Measurements from ENCODE around the gene WASL. TPM values are rescaled to one million over a fixed set of nuclear protein-coding genes. Genes with fewer than 3 reads are reported as not detected.

Gene WASL
- polyA plus RNA-seq, 3 donors, result 1.6 to 3.9 (median 2.1) TPM

GRCh38 chr7:123665157-123665556, 83.6 kb downstream of the WASL start:
- Histone ChIP-seq H3K79me2 (ENCODE audit: insufficient read depth, low read length) (no peaks in the 10 kb centered on the region), H3K36me3 (replicated peaks in 1 of 2; ENCODE audit: control insufficient read depth in 1 of 2, insufficient read depth in 2 of 2, low read length in 2 of 2) (no peaks in the 10 kb centered on the region), H2AFZ (ENCODE audit: insufficient read depth, low read depth, low read length, poor library complexity, severe bottlenecking) (no peak overlapping the region), H3K9me3 (replicated peaks in 1 of 2; ENCODE audit: control insufficient read depth in 1 of 2, insufficient read depth in 1 of 2, low read length in 2 of 2) (no peaks in the 10 kb centered on the region), H3K4me2 (replicated peaks; ENCODE audit: extremely low read depth, low read length, poor library complexity, severe bottlenecking) (no peak overlapping the region), H3K4me3 (replicated peaks in 1 of 3; ENCODE audit: low read depth in 2 of 3, low read length in 3 of 3) (no peak overlapping the region), H3K27ac (ENCODE audit: low read depth in 1 of 2, low read length in 2 of 2) (no peak overlapping the region), H4K20me1 (ENCODE audit: insufficient read depth, low read length) (no peaks in the 10 kb centered on the region), H3K27me3 (ENCODE audit: control insufficient read depth in 2 of 2, insufficient read depth in 2 of 2, low read length in 2 of 2) (peaks cover 0 to 3% of the 10 kb centered on the region in 2 donors), H3K4me1 (ENCODE audit: control insufficient read depth in 1 of 2, insufficient read depth in 2 of 2, low read length in 2 of 2) (no peaks in the 10 kb centered on the region), H3K9ac (ENCODE audit: insufficient read depth, low read length, poor library complexity, severe bottlenecking) (no peak overlapping the region)
- no peak overlapping the region for H3K27ac Mint-ChIP-seq
- no peak overlapping the region for H3K4me3 Mint-ChIP-seq
- H3K4me1 Mint-ChIP-seq, result peaks cover 2% of the 10 kb centered on the region
- peaks cover 0 to 4% (median 2%) of the 10 kb centered on the region in 3 donors for H3K27me3 Mint-ChIP-seq (ENCODE audit: low read depth in 3 of 3)
- no peak for DNase-seq
- H3K9me3 Mint-ChIP-seq, result peaks cover 0 to 2% (median 0%) of the 10 kb centered on the region in 7 donors
- H3K36me3 Mint-ChIP-seq, result no peaks in the 10 kb centered on the region
- intact Hi-C loops (cut with micrococcal nuclease), result no loop called here
- no CpG with 5 or more reads among the region's 2 CpGs for WGBS (ENCODE audit: insufficient coverage)
- no peak for TF ChIP-seq CTCF (IDR thresholded peaks at IDR 0.05)

GRCh38 chr7:123663200-123663599, 85.6 kb downstream of the WASL start:
- H3K9me3 Mint-ChIP-seq, result peaks cover 0 to 3% (median 0%) of the 10 kb centered on the region in 7 donors
- no peak for TF ChIP-seq CTCF (IDR thresholded peaks at IDR 0.05)
- intact Hi-C loops (cut with micrococcal nuclease), result no loop called here
- peaks cover 0 to 4% (median 4%) of the 10 kb centered on the region in 3 donors for H3K27me3 Mint-ChIP-seq (ENCODE audit: low read depth in 3 of 3)
- Histone ChIP-seq H3K4me1 (ENCODE audit: control insufficient read depth in 1 of 2, insufficient read depth in 2 of 2, low read length in 2 of 2) (no peaks in the 10 kb centered on the region), H4K20me1 (ENCODE audit: insufficient read depth, low read length) (no peaks in the 10 kb centered on the region), H3K9me3 (replicated peaks in 1 of 2; ENCODE audit: control insufficient read depth in 1 of 2, insufficient read depth in 1 of 2, low read length in 2 of 2) (no peaks in the 10 kb centered on the region), H3K27me3 (ENCODE audit: control insufficient read depth in 2 of 2, insufficient read depth in 2 of 2, low read length in 2 of 2) (peaks cover 0 to 3% of the 10 kb centered on the region in 2 donors), H2AFZ (ENCODE audit: insufficient read depth, low read depth, low read length, poor library complexity, severe bottlenecking) (no peak overlapping the region), H3K36me3 (replicated peaks in 1 of 2; ENCODE audit: control insufficient read depth in 1 of 2, insufficient read depth in 2 of 2, low read length in 2 of 2) (no peaks in the 10 kb centered on the region), H3K79me2 (ENCODE audit: insufficient read depth, low read length) (no peaks in the 10 kb centered on the region), H3K9ac (ENCODE audit: insufficient read depth, low read length, poor library complexity, severe bottlenecking) (no peak overlapping the region), H3K4me2 (replicated peaks; ENCODE audit: extremely low read depth, low read length, poor library complexity, severe bottlenecking) (no peak overlapping the region), H3K27ac (ENCODE audit: low read depth in 1 of 2, low read length in 2 of 2) (no peak overlapping the region), H3K4me3 (replicated peaks in 1 of 3; ENCODE audit: low read depth in 2 of 3, low read length in 3 of 3) (no peak overlapping the region)
- H3K36me3 Mint-ChIP-seq, result no peaks in the 10 kb centered on the region
- 100% methylated on average over 1 of the region's 6 CpGs for WGBS (ENCODE audit: insufficient coverage)
- no peak for DNase-seq
- H3K4me1 Mint-ChIP-seq, result peaks cover 2% of the 10 kb centered on the region
- H3K27ac Mint-ChIP-seq, result no peak overlapping the region
- H3K4me3 Mint-ChIP-seq, result no peak overlapping the region

All from CD14-positive monocyte (primary cell).